NCI-H2171 treated with DMSO at 0.1 percent for 48 hours (cell line): ENCODE results near the gene GLRX5.

Source experiments
- DNase-seq: peaks from one replicate; lab custom pipeline; 2025; lab: John Stamatoyannopoulos, UW

GLRX5 gene

GRCh38 chr14:95536036-95536593, 1.3 kb downstream of the GLRX5 start:
- DNase-seq, result no peak

- no peak for DNase-seq
These were observed 1.8 kb downstream of the GLRX5 start for GRCh38 chr14:95536671-95537070.

- no peak for DNase-seq
These were observed 2.6 kb downstream of the GLRX5 start for GRCh38 chr14:95537298-95538089.

GRCh38 chr14:95538801-95539509, 4.1 kb downstream of the GLRX5 start:
- DNase-seq, result no peak

- no peak for DNase-seq
These were observed 5.5 kb downstream of the GLRX5 start for GRCh38 chr14:95540236-95540855.

GRCh38 chr14:95541346-95541745, 6.5 kb downstream of the GLRX5 start:
- no peak for DNase-seq

GRCh38 chr14:95541932-95542930, 7.4 kb downstream of the GLRX5 start:
- no peak for DNase-seq

GRCh38 chr14:95543021-95543420, 8.2 kb downstream of the GLRX5 start:
- no peak for DNase-seq

GRCh38 chr14:95544588-95544987, 9.7 kb downstream of the GLRX5 start:
- DNase-seq, result no peak

GRCh38 chr14:95545515-95546168, 10.8 kb downstream of the GLRX5 start:
- no peak for DNase-seq

GRCh38 chr14:95547272-95547625, 12.4 kb downstream of the GLRX5 start:
- DNase-seq, result no peak

GRCh38 chr14:95547626-95548327, 12.9 kb downstream of the GLRX5 start:
- DNase-seq, result no peak

- no peak for DNase-seq
These were observed 13.6 kb downstream of the GLRX5 start for GRCh38 chr14:95548328-95548929.

GRCh38 chr14:95549656-95550585, 15.1 kb downstream of the GLRX5 start:
- no peak for DNase-seq

GRCh38 chr14:95551435-95551834, 16.6 kb downstream of the GLRX5 start:
- DNase-seq, result no peak

- DNase-seq, result no peak
These were observed 18.3 kb downstream of the GLRX5 start for GRCh38 chr14:95553141-95553540.

GRCh38 chr14:95555053-95555452, 20.2 kb downstream of the GLRX5 start:
- no peak for DNase-seq

GRCh38 chr14:95557291-95557690, 22.4 kb downstream of the GLRX5 start:
- DNase-seq, result no peak

- DNase-seq, result no peak
These were observed 23.0 kb downstream of the GLRX5 start for GRCh38 chr14:95557832-95558231.
